ENCODE data around the gene CFHR1. TPM values are rescaled to one million over a fixed set of nuclear protein-coding genes. Genes with fewer than 3 reads are reported as not detected.

CFHR1 gene
- polyA plus RNA-seq, 1 donor (not counting 4 experiments of a cell fraction or from before 2014, with no cell fraction given) = not detected

- no peaks in the 10 kb centered on the region for H3K79me2 ChIP-seq (ENCODE audit: control insufficient read depth, insufficient read depth, low read length)
- H4K20me1 ChIP-seq (ENCODE audit: control insufficient read depth, extremely low read depth, insufficient read depth, low read length) = no peaks in the 10 kb centered on the region
- TF ChIP-seq EZH2 (IDR thresholded peaks at IDR 0.05; ENCODE audit: low read length) = no peak
- no peak for TF ChIP-seq CTCF (optimal IDR thresholded peaks at IDR 0.05 in 1 of 3, IDR thresholded peaks at IDR 0.05 in 1 of 3, conservative IDR thresholded peaks at IDR 0.05 in 1 of 3; ENCODE audit: extremely low read depth in 1 of 3, insufficient read depth in 2 of 3, low read length in 3 of 3)
- no peaks in the 10 kb centered on the region for H3K27me3 ChIP-seq (ENCODE audit: control insufficient read depth, extremely low read depth, insufficient read depth, low read length)
- no peak overlapping the region for H3K4me3 ChIP-seq (ENCODE audit: control insufficient read depth in 2 of 3, extremely low read depth in 1 of 3, insufficient read depth in 2 of 3, low read depth in 1 of 3, low read length in 3 of 3)
- no peak overlapping the region for H2AFZ ChIP-seq (ENCODE audit: control insufficient read depth, low read length)
- no peaks in the 10 kb centered on the region for H3K36me3 ChIP-seq (ENCODE audit: control insufficient read depth in 2 of 2, extremely low read depth in 1 of 2, insufficient read depth in 2 of 2, low read length in 2 of 2)
- dilution Hi-C loops (cut with MboI; ENCODE audit: extremely low pct_ligation_motif_present, low sequenced_read_pairs) = no loop called here
- DNase-seq (ENCODE audit: low read depth, low spot score) (no peak), FAIRE-seq (no peak)
- no peaks in the 10 kb centered on the region for H3K4me1 ChIP-seq (ENCODE audit: control insufficient read depth, extremely low read depth, insufficient read depth, low read length)
- no peaks in the 10 kb centered on the region for H3K9me3 ChIP-seq (ENCODE audit: control insufficient read depth, low read depth, low read length)
- H3K4me2 ChIP-seq (ENCODE audit: control insufficient read depth, extremely low read depth, insufficient read depth, low read depth, low read length) = no peak overlapping the region
- no peaks in the 10 kb centered on the region for H3K9me1 ChIP-seq (ENCODE audit: control insufficient read depth, extremely low read depth, insufficient read depth, low read length)
- H3K9ac ChIP-seq (ENCODE audit: control insufficient read depth, extremely low read depth, insufficient read depth, low read length) = no peak overlapping the region
- no peak overlapping the region for H3K27ac ChIP-seq (ENCODE audit: control insufficient read depth, insufficient read depth, low read length)
Observed at GRCh38 chr1:196866974-196867373, 47.4 kb downstream of the CFHR1 start.

DNA sequence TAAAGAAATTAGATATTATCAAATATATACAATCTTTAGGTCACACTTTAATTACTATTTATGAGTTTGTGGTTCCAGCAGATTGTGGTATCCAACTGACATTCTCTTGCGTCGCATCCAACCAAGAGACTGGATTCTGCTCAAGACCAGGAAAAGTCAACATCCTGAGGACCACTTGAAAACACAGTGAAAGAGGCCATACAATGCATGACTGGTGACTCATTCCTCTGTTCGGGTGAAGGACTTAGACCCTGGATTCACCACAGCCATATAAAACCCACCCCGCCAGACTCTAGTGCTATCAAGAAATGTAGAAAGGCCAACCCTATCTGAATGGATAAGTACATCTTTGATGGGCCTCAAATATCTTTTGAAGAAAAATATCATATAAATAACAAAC, 53.9 kb downstream of the CFHR1 start:
- Histone ChIP-seq H3K27ac (ENCODE audit: control insufficient read depth, insufficient read depth, low read length) (no peak overlapping the region), H3K27me3 (ENCODE audit: control insufficient read depth, extremely low read depth, insufficient read depth, low read length) (peaks cover 7% of the 10 kb centered on the region), H3K36me3 (ENCODE audit: control insufficient read depth in 2 of 2, extremely low read depth in 1 of 2, insufficient read depth in 2 of 2, low read length in 2 of 2) (no peaks in the 10 kb centered on the region), H3K9me1 (ENCODE audit: control insufficient read depth, extremely low read depth, insufficient read depth, low read length) (no peaks in the 10 kb centered on the region), H3K9me3 (ENCODE audit: control insufficient read depth, low read depth, low read length) (no peaks in the 10 kb centered on the region), H2AFZ (ENCODE audit: control insufficient read depth, low read length) (no peak overlapping the region), H3K4me3 (ENCODE audit: control insufficient read depth in 2 of 3, extremely low read depth in 1 of 3, insufficient read depth in 2 of 3, low read depth in 1 of 3, low read length in 3 of 3) (no peak overlapping the region), H4K20me1 (ENCODE audit: control insufficient read depth, extremely low read depth, insufficient read depth, low read length) (no peaks in the 10 kb centered on the region), H3K4me1 (ENCODE audit: control insufficient read depth, extremely low read depth, insufficient read depth, low read length) (no peaks in the 10 kb centered on the region), H3K9ac (ENCODE audit: control insufficient read depth, extremely low read depth, insufficient read depth, low read length) (no peak overlapping the region), H3K79me2 (ENCODE audit: control insufficient read depth, insufficient read depth, low read length) (no peaks in the 10 kb centered on the region), H3K4me2 (ENCODE audit: control insufficient read depth, extremely low read depth, insufficient read depth, low read depth, low read length) (no peak overlapping the region)
- no peak for DNase-seq (ENCODE audit: low read depth, low spot score)
- dilution Hi-C loops (cut with MboI; ENCODE audit: extremely low pct_ligation_motif_present, low sequenced_read_pairs) = no loop called here
- FAIRE-seq = no peak
- TF ChIP-seq CTCF (optimal IDR thresholded peaks at IDR 0.05 in 1 of 3, IDR thresholded peaks at IDR 0.05 in 1 of 3, conservative IDR thresholded peaks at IDR 0.05 in 1 of 3; ENCODE audit: extremely low read depth in 1 of 3, insufficient read depth in 2 of 3, low read length in 3 of 3) (no peak), EZH2 (IDR thresholded peaks at IDR 0.05; ENCODE audit: low read length) (no peak)

All from keratinocyte (primary cell).